WERI-Rb-1 (cell line): ENCODE results near the gene ADAMTS12.

Experiments
- DNase-seq: peaks from one replicate; pipeline ENCODE4 v3.0.0-alpha.2; 2020
- H3K27ac ChIP-seq: fragments of 250-450 bp; sonication (Bioruptor Pico); 2 replicates; pipeline ENCODE4 v1.5.1; 2020; ENCODE audit warnings: mild to moderate bottlenecking, moderate library complexity
- H3K27me3 ChIP-seq: fragments of 250-450 bp; sonication (Bioruptor Pico); 2 replicates; pipeline ENCODE4 v1.5.1; 2021; ENCODE audit warnings: mild to moderate bottlenecking, low read depth, moderate library complexity; ENCODE audit not compliant: insufficient read depth, severe bottlenecking
- H3K36me3 ChIP-seq: fragments of 250-450 bp; sonication (Bioruptor Pico); 2 replicates; pipeline ENCODE4 v1.5.1; 2020; ENCODE audit warnings: mild to moderate bottlenecking, moderate library complexity
- H3K4me3 ChIP-seq: 2 replicates; pipeline ENCODE4 v1.5.1; 2011; ENCODE audit warnings: low read depth, mild to moderate bottlenecking, control low read depth, low read length
- H3K9me3 ChIP-seq: fragments of 250-450 bp; sonication (Bioruptor Pico); 2 replicates; pipeline ENCODE4 v1.5.1; 2021; ENCODE audit warnings: mild to moderate bottlenecking, moderate library complexity; ENCODE audit not compliant: severe bottlenecking
- TF ChIP-seq, protein P1 (sequence below): IDR thresholded peaks from 2 replicates; pipeline ENCODE4 v1.5.1; 2011; ENCODE audit warnings: low read depth, mild to moderate bottlenecking, control low read depth, inconsistent platforms, low read length

The ADAMTS12 gene

DNA sequence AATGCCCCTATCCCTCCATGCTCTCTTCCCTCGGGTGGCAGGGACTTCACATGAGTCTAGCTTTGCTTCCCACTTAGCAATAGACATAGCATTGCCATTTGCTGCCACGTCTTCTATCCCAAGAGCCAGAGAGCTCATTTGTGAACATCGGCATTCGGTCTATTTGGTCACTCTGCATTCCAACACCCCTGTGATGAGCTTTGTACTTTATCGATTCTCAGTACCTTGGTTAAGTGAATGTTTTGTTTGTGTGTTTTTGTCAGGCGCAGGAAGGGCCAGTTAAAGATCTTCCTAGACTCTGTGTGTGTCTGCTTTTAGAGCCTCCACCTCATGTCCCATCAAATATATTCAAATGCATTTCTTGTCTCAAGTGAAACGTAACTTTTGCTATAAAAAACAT lies 309.4 kb downstream of the ADAMTS12 start:
- TF ChIP-seq, protein P1, sequence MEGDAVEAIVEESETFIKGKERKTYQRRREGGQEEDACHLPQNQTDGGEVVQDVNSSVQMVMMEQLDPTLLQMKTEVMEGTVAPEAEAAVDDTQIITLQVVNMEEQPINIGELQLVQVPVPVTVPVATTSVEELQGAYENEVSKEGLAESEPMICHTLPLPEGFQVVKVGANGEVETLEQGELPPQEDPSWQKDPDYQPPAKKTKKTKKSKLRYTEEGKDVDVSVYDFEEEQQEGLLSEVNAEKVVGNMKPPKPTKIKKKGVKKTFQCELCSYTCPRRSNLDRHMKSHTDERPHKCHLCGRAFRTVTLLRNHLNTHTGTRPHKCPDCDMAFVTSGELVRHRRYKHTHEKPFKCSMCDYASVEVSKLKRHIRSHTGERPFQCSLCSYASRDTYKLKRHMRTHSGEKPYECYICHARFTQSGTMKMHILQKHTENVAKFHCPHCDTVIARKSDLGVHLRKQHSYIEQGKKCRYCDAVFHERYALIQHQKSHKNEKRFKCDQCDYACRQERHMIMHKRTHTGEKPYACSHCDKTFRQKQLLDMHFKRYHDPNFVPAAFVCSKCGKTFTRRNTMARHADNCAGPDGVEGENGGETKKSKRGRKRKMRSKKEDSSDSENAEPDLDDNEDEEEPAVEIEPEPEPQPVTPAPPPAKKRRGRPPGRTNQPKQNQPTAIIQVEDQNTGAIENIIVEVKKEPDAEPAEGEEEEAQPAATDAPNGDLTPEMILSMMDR = no peak
- H3K4me3 ChIP-seq = no peak overlapping the region
- no peak overlapping the region for H3K27ac ChIP-seq
- H3K27me3 ChIP-seq = peaks cover 80% of the 10 kb centered on the region
- no peaks in the 10 kb centered on the region for H3K36me3 ChIP-seq
- no peaks in the 10 kb centered on the region for H3K9me3 ChIP-seq
- DNase-seq = no peak

DNA sequence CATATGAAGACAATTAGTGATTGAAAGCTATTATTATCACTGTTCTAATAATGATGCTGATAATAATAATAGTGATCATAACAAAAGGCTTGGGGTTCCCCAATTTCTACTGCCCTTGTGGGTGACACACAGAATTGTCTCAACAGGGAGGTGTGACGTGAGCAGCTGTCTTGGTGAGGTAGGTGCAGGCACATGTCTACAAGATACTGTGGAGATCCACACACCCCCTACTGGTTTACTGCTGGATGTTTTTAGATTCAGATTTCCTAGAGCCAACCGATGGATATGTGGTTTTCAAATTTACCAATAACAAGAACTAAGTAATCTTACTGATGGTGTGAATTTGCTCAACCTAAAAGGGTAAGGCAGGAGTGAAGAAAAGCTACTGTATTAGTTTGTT lies 312.0 kb downstream of the ADAMTS12 start:
- H3K27me3 ChIP-seq = peaks cover 79% of the 10 kb centered on the region
- H3K36me3 ChIP-seq = no peaks in the 10 kb centered on the region
- DNase-seq = no peak
- H3K4me3 ChIP-seq = no peak overlapping the region
- no peaks in the 10 kb centered on the region for H3K9me3 ChIP-seq
- no peak overlapping the region for H3K27ac ChIP-seq
- TF ChIP-seq, protein P1 = no peak

DNA sequence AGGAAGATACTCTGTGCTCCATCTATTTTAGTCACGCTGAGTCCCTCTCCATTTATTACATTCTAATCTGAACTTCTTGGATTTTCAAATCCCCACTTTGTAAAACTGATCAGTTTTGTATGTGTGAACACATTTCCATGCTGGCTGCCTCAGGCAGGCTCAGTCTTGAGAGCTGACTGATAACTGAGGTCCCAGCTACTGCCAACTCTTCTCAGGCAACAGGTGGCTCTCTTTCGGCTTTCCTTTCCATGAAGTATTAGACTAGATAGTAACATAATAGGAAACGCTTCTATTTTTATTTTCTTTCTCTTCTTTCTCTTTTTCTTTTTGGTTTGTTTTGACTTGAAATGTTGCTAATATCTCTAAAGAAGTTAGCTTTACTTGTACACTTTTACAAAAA lies 312.6 kb downstream of the ADAMTS12 start:
- TF ChIP-seq, protein P1 = no peak
- Histone ChIP-seq H3K36me3 (no peaks in the 10 kb centered on the region), H3K27me3 (peaks cover 73% of the 10 kb centered on the region), H3K27ac (no peak overlapping the region), H3K4me3 (no peak overlapping the region), H3K9me3 (no peaks in the 10 kb centered on the region)
- DNase-seq = no peak

DNA sequence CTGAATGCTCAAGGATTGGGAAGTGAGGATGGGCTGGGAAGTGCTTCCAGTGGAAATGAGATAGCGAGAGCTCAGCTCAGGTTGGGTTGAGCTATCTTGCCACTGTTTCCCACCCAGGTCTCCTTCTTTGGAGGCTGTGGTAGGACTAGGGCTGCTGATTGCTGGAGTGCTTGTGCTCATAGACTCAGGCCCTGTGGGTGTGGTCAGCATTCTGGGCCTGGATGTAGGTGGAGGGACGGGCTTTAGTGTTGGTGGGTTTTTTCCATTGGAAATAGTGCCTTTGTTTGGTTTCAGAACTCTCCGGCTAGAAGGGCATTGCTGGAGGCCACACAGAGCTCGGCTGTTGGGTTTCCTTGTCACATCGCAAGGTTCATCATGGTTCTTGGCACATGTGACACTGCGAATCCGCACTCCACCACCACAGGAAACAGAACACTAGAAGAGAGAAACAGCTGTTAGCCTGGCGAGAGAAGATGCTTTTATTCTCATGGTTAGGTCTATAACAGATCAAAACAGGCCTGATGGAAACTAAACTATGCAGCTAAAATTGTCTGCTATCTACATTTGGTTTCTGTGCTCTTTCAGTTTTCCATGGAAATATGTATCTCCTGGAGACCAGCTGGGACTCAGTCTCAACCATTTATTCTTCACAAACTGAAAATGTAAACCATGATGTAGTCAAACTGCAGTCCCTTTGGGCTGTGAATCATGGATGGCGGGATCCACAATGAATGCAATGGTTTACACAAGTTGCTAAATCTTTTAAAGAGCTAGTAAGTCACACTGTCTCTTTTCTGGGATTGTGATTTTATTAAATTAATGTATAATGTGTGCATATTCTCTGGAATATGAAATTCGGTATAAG lies 314.8 kb downstream of the ADAMTS12 start:
- Histone ChIP-seq H3K27ac (no peak overlapping the region), H3K9me3 (no peaks in the 10 kb centered on the region), H3K4me3 (no peak overlapping the region), H3K27me3 (peaks cover 53% of the 10 kb centered on the region), H3K36me3 (no peaks in the 10 kb centered on the region)
- TF ChIP-seq, protein P1 = no peak
- no peak for DNase-seq

DNA sequence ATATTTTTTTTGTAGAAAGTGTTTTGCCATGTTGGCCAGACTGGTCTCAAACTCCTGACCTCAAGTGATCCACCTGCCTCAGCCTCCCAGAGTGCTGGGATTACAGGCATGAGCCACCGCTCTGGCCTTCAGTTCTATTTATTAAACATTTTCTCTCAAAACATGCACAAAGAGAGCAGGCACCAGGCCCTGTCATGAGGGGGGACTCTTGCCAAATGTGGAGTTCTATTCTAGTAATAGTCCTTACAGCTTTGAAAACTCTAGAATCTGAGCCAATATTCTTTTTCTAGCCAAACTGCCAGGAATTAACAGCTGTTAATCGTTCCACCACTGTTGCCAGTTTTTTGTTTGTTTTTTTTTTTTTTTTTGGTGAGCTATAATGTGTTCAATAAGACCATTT lies 326.5 kb downstream of the ADAMTS12 start:
- no peak overlapping the region for H3K4me3 ChIP-seq
- DNase-seq = no peak
- TF ChIP-seq, protein P1 = no peak
- H3K9me3 ChIP-seq = no peaks in the 10 kb centered on the region
- H3K36me3 ChIP-seq = no peaks in the 10 kb centered on the region
- H3K27ac ChIP-seq = no peak overlapping the region
- peaks cover 44% of the 10 kb centered on the region for H3K27me3 ChIP-seq
